SK-N-SH (cell line): Measurements from ENCODE around the gene MACROD2.

Experiments used
- CTCF ChIP-seq: fragments of 200-600 bp; sonication (generic); IDR thresholded peaks from 2 replicates; pipeline ENCODE4 v1.6.1; 2017; ENCODE audit warnings: antibody characterized with exemption, mild to moderate bottlenecking, moderate library complexity
- EP300 ChIP-seq, 2 experiments: IDR thresholded peaks; 2 replicates each; pipeline versions ENCODE4 v1.4.0 to v1.6.1; 2012; ENCODE audit warnings: borderline replicate concordance in 1 of 2, low read depth in 1 of 2, low read length in 1 of 2
- FOXM1 ChIP-seq: IDR thresholded peaks from 2 replicates; pipeline ENCODE4 v1.4.0; 2012; ENCODE audit warnings: low read depth, mild to moderate bottlenecking
- GABPA ChIP-seq: IDR thresholded peaks from 2 replicates; pipeline ENCODE4 v1.4.0; 2012; ENCODE audit warnings: low read depth, mild to moderate bottlenecking
- JUND ChIP-seq: IDR thresholded peaks from 2 replicates; pipeline ENCODE4 v1.4.0; 2012
- MXI1 ChIP-seq: IDR thresholded peaks from 2 replicates; pipeline ENCODE4 v1.6.1; 2012; ENCODE audit warnings: mild to moderate bottlenecking, low read depth, low read length, improper control_type of control experiment
- POLR2AphosphoS5 ChIP-seq: IDR thresholded peaks from 2 replicates; pipeline ENCODE4 v1.6.1; 2012; ENCODE audit warnings: low read depth, low read length
- RCOR1 ChIP-seq: fragments of 150-350 bp; IDR thresholded peaks from 2 replicates; pipeline ENCODE4 v1.6.1; 2017; ENCODE audit warnings: antibody characterized with exemption, low read length
- REST ChIP-seq: IDR thresholded peaks from 2 replicates; pipeline ENCODE4 v1.6.1; 2012; ENCODE audit warnings: mild to moderate bottlenecking, low read depth, low read length, moderate library complexity
- TEAD4 ChIP-seq: IDR thresholded peaks from 2 replicates; pipeline ENCODE4 v1.4.0; 2012; ENCODE audit warnings: mild to moderate bottlenecking, borderline replicate concordance; ENCODE audit not compliant: insufficient read depth
- ZBTB33 ChIP-seq: IDR thresholded peaks from 2 replicates; pipeline ENCODE4 v1.4.0; 2012; ENCODE audit warnings: low read depth, borderline replicate concordance

- no peak for TF ChIP-seq CTCF
- peak in 1 of 2 experiments; percentile 78; a peak in 2 of 4 replicates for TF ChIP-seq EP300 (IDR thresholded peaks at IDR 0.05; ENCODE audit: borderline replicate concordance in 1 of 2, low read depth in 1 of 2, low read length in 1 of 2)
- peak; percentile 70; the same call in 1 of the 2 replicates for TF ChIP-seq TEAD4
- no peak for TF ChIP-seq POLR2AphosphoS5
- TF ChIP-seq JUND: peak; percentile 72
- TF ChIP-seq MXI1: no peak
- TF ChIP-seq REST: no peak
- no peak for TF ChIP-seq RCOR1
- no peak for TF ChIP-seq GABPA
- no peak for TF ChIP-seq FOXM1
- no peak for TF ChIP-seq ZBTB33
Measured at GRCh38 chr20:15220778-15221565, 1225.7 kb downstream of the MACROD2 start.
